Activated CD4-positive, alpha-beta T cell treated with anti-CD3 and anti-CD28 coated beads, Interleukin-2, amount 10 ng/mL, durations not matched to agents 24 days and 14 days (primary cell): ENCODE measurements around the gene MUC5B. TPM values are rescaled to one million over a fixed set of nuclear protein-coding genes. Genes with fewer than 3 reads are reported as not detected.
"Not testable (repeated sequence)": the region's sequence is repeated elsewhere in the genome, so short reads cannot be mapped to it uniquely, and the experiment has no call there.

Experiments
- DNase-seq: peaks from one replicate; pipeline ENCODE4 v3.0.0; 2022
- H3K27ac Mint-ChIP-seq: one replicate; pipeline ENCODE4 v1.8.0; 2022; ENCODE audit warnings: mild to moderate bottlenecking, mixed read lengths
- H3K27me3 Mint-ChIP-seq: one replicate; pipeline ENCODE4 v1.8.0; 2022; ENCODE audit warnings: mixed read lengths
- H3K36me3 Mint-ChIP-seq: one replicate; pipeline ENCODE4 v1.8.0; 2022; ENCODE audit warnings: low read depth, mild to moderate bottlenecking, mixed read lengths
- H3K4me1 Mint-ChIP-seq: one replicate; pipeline ENCODE4 v1.8.0; 2021; ENCODE audit warnings: mixed read lengths
- H3K4me3 Mint-ChIP-seq: one replicate; pipeline ENCODE4 v1.8.0; 2022; ENCODE audit warnings: mild to moderate bottlenecking, moderate library complexity, mixed read lengths
- H3K9me3 Mint-ChIP-seq: one replicate; pipeline ENCODE4 v1.8.0; 2021; ENCODE audit warnings: mixed read lengths
- intact Hi-C: fragments of 100-400 bp; cut with micrococcal nuclease; formaldehyde crosslinking; loops from one replicate; pipeline ENCODE4 v1.15.1; 2023
- total RNA-seq: library from RNA; stranded (reverse); gene quantifications from 2 replicates; pipeline ENCODE4 v1.2.3, GENCODE V29; 2022

The MUC5B gene
- total RNA-seq, result not detected in 2 replicates

- H3K4me1 Mint-ChIP-seq, result no peaks in the 10 kb centered on the region
- no peak within 1 kb of the TSS for H3K27ac Mint-ChIP-seq
- no peak for DNase-seq
- no peaks in the 10 kb centered on the region for H3K27me3 Mint-ChIP-seq
- no peaks in the 10 kb centered on the region for H3K36me3 Mint-ChIP-seq
- intact Hi-C loops, result no loop called here
- no peaks in the 10 kb centered on the region for H3K9me3 Mint-ChIP-seq
- H3K4me3 Mint-ChIP-seq, result no peak within 1 kb of the TSS
Measured at GRCh38 chr11:1222491-1223345, at the start of gene MUC5B. TSS of gene MUC5B (plus strand) at chr11:1223066. CDS start at chr11:1223124, 58 bp downstream.

GRCh38 chr11:1173396-1173795 is 49.5 kb upstream of the MUC5B start:
- H3K27ac Mint-ChIP-seq, DNase-seq, H3K4me3 Mint-ChIP-seq, intact Hi-C loops, H3K4me1 Mint-ChIP-seq, H3K27me3 Mint-ChIP-seq: not testable (repeated sequence)
- Mint-ChIP-seq H3K36me3 (peaks cover 13% of the 10 kb centered on the region), H3K9me3 (peaks cover 19% of the 10 kb centered on the region)

GRCh38 chr11:1174441-1175370 is 48.2 kb upstream of the MUC5B start:
- Mint-ChIP-seq H3K27me3 (no peaks in the 10 kb centered on the region), H3K4me1 (no peaks in the 10 kb centered on the region), H3K4me3 (no peak overlapping the region), H3K9me3 (peaks cover 19% of the 10 kb centered on the region), H3K27ac (no peak overlapping the region), H3K36me3 (peaks cover 13% of the 10 kb centered on the region)
- intact Hi-C loops, result no loop called here
- no peak for DNase-seq

- DNase-seq, result no peak
- Mint-ChIP-seq H3K36me3 (peaks cover 13% of the 10 kb centered on the region), H3K4me3 (no peak overlapping the region), H3K27me3 (no peaks in the 10 kb centered on the region), H3K27ac (peak overlapping the region; percentile 6), H3K9me3 (peaks cover 19% of the 10 kb centered on the region), H3K4me1 (no peaks in the 10 kb centered on the region)
- intact Hi-C loops, result no loop called here
Measured at GRCh38 chr11:1175461-1176223, 47.2 kb upstream of the MUC5B start.

- peaks cover 12% of the 10 kb centered on the region for H3K9me3 Mint-ChIP-seq
- H3K4me3 Mint-ChIP-seq, result no peak overlapping the region
- intact Hi-C loops, result no loop called here
- H3K27me3 Mint-ChIP-seq, result no peaks in the 10 kb centered on the region
- H3K36me3 Mint-ChIP-seq, result peaks cover 9% of the 10 kb centered on the region
- H3K27ac Mint-ChIP-seq, result no peak overlapping the region
- DNase-seq, result no peak
- H3K4me1 Mint-ChIP-seq, result no peaks in the 10 kb centered on the region
Measured at GRCh38 chr11:1176224-1177019, 46.4 kb upstream of the MUC5B start.

- Mint-ChIP-seq H3K4me1 (no peaks in the 10 kb centered on the region), H3K27me3 (no peaks in the 10 kb centered on the region), H3K36me3 (peaks cover 4% of the 10 kb centered on the region), H3K4me3 (no peak overlapping the region), H3K27ac (no peak overlapping the region), H3K9me3 (peaks cover 8% of the 10 kb centered on the region)
- DNase-seq, result no peak
- intact Hi-C loops, result no loop called here
Measured at GRCh38 chr11:1177020-1177770, 45.7 kb upstream of the MUC5B start.

GRCh38 chr11:1177771-1178090 is 45.1 kb upstream of the MUC5B start:
- H3K27me3 Mint-ChIP-seq, result no peaks in the 10 kb centered on the region
- no peak overlapping the region for H3K4me3 Mint-ChIP-seq
- H3K27ac Mint-ChIP-seq, result no peak overlapping the region
- intact Hi-C loops, result no loop called here
- H3K9me3 Mint-ChIP-seq, result peaks cover 8% of the 10 kb centered on the region
- no peaks in the 10 kb centered on the region for H3K4me1 Mint-ChIP-seq
- DNase-seq, result no peak
- peaks cover 4% of the 10 kb centered on the region for H3K36me3 Mint-ChIP-seq

- no peak overlapping the region for H3K27ac Mint-ChIP-seq
- H3K27me3 Mint-ChIP-seq, result no peaks in the 10 kb centered on the region
- intact Hi-C loops, result no loop called here
- no peak overlapping the region for H3K4me3 Mint-ChIP-seq
- H3K9me3 Mint-ChIP-seq, result peaks cover 8% of the 10 kb centered on the region
- H3K4me1 Mint-ChIP-seq, result no peaks in the 10 kb centered on the region
- DNase-seq, result no peak
- peaks cover 4% of the 10 kb centered on the region for H3K36me3 Mint-ChIP-seq
Measured at GRCh38 chr11:1178201-1178885, 44.5 kb upstream of the MUC5B start.

GRCh38 chr11:1178906-1179305 is 44.0 kb upstream of the MUC5B start:
- Mint-ChIP-seq H3K36me3 (peaks cover 4% of the 10 kb centered on the region), H3K9me3 (peaks cover 8% of the 10 kb centered on the region), H3K4me1 (no peaks in the 10 kb centered on the region), H3K27ac (no peak overlapping the region), H3K27me3 (no peaks in the 10 kb centered on the region), H3K4me3 (no peak overlapping the region)
- intact Hi-C loops, result no loop called here
- no peak for DNase-seq

- no peaks in the 10 kb centered on the region for H3K4me1 Mint-ChIP-seq
- no peak for DNase-seq
- H3K36me3 Mint-ChIP-seq, result peaks cover 4% of the 10 kb centered on the region
- H3K4me3 Mint-ChIP-seq, result no peak overlapping the region
- no peaks in the 10 kb centered on the region for H3K27me3 Mint-ChIP-seq
- H3K27ac Mint-ChIP-seq, result no peak overlapping the region
- peaks cover 8% of the 10 kb centered on the region for H3K9me3 Mint-ChIP-seq
- intact Hi-C loops, result no loop called here
Measured at GRCh38 chr11:1179641-1180040, 43.2 kb upstream of the MUC5B start.

- Mint-ChIP-seq H3K27ac (no peak overlapping the region), H3K4me1 (no peaks in the 10 kb centered on the region), H3K4me3 (no peak overlapping the region), H3K36me3 (peaks cover 4% of the 10 kb centered on the region), H3K27me3 (no peaks in the 10 kb centered on the region), H3K9me3 (peaks cover 8% of the 10 kb centered on the region)
- intact Hi-C loops, result no loop called here
- no peak for DNase-seq
Measured at GRCh38 chr11:1180171-1180570, 42.7 kb upstream of the MUC5B start.

- H3K9me3 Mint-ChIP-seq, result peaks cover under 1% of the 10 kb centered on the region
- no peak overlapping the region for H3K4me3 Mint-ChIP-seq
- no peaks in the 10 kb centered on the region for H3K36me3 Mint-ChIP-seq
- intact Hi-C loops, result no loop called here
- no peaks in the 10 kb centered on the region for H3K27me3 Mint-ChIP-seq
- no peak for DNase-seq
- H3K4me1 Mint-ChIP-seq, result no peaks in the 10 kb centered on the region
- H3K27ac Mint-ChIP-seq, result no peak overlapping the region
Measured at GRCh38 chr11:1180947-1181391, 41.9 kb upstream of the MUC5B start.
